Measurements from ENCODE around the gene ACOT4. TPM values are rescaled to one million over a fixed set of nuclear protein-coding genes. Genes with fewer than 3 reads are reported as not detected.

Gene ACOT4
- total RNA-seq, 1 experiment from 2014 or later: 1.8 TPM

DNA sequence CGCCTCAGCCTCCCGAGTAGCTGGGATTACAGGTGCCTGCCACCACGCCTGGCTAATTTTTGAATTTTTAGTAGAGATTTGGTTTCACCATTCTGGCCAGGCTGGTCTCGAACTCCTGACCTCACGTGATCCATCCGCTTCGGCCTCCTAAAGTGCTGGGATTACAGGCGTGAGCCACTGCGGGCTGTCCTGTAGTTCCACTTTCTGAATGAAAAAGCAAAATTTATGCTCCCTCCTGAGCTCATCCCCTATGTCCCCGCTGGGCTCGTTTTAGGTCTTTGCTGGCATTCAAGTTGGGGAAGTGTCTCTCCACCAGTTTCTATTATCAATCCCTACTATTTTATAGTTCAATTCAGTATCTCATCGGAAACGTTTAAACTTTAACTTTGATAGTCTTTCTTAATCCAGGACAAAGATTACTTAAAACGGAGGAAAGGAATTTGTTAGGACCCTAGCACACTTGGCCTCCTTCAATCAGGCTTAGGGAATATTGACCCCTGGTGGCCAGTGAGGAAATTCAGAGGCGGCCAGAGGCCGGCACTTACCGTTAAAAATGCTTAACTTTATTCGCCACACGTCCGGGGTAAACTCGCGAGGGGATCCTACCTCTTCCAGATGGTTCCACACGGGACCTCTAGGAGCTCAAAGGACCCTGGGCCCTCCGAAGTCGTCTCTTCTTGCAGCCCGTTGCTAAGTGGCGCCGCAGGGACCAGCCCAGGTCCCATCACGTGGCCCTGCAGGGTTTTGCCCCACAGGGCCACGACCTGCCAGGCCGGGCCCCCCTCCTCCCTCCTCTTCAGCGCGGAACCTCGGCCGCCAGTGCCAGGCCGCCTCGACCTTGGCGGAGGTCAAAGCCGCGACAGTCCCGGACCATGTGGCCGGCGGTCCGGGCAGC is 41.7 kb downstream of the ACOT4 start:
- H2BK20ac ChIP-seq (ENCODE audit: low read depth, low read length, poor library complexity, severe bottlenecking): no peak overlapping the region
- WGBS (ENCODE audit: extremely low coverage, insufficient read length, low lambda C conversion rate): no CpG with 5 or more reads among the region's 44 CpGs
- H3K4me2 ChIP-seq (ENCODE audit: insufficient read depth, insufficient read length, low read length): peak overlapping the region; percentile 42
- H3K23me2 ChIP-seq (ENCODE audit: insufficient read length, low read depth, low read length, poor library complexity, severe bottlenecking): peaks cover 14% of the 10 kb centered on the region
- H2AFZ ChIP-seq (ENCODE audit: low read length): no peak overlapping the region
- H3T11ph ChIP-seq (ENCODE audit: low read length): peak overlapping the region; percentile 75
- no peak overlapping the region for H3K23ac ChIP-seq (ENCODE audit: insufficient read length, low read depth, low read length)
- no peaks in the 10 kb centered on the region for H3K27me3 ChIP-seq (ENCODE audit: insufficient read depth, low read length)
- peaks cover 4 to 10% of the 10 kb centered on the region in 2 experiments for H3K4me1 Mint-ChIP-seq
- no peak overlapping the region for H2BK120ac ChIP-seq (ENCODE audit: low read depth, low read length, poor library complexity, severe bottlenecking)
- peak overlapping the region; percentile 71 for H4K91ac ChIP-seq (ENCODE audit: insufficient read length, low read depth, low read length)
- peak overlapping the region; percentile 63 to 74 for H3K4me3 Mint-ChIP-seq
- H2AK5ac ChIP-seq (ENCODE audit: insufficient read length, low read length): no peak overlapping the region
- no peaks in the 10 kb centered on the region for H3K9me3 ChIP-seq (ENCODE audit: control insufficient read depth, low read depth, low read length)
- H4K5ac ChIP-seq (ENCODE audit: insufficient read length, low read depth, low read length): no peak overlapping the region
- no peak overlapping the region for H3K4ac ChIP-seq (ENCODE audit: low read depth, low read length)
- DNase-seq: peak; percentile 63
- H3K79me1 ChIP-seq (ENCODE audit: insufficient read depth, low read depth, low read length, poor library complexity, severe bottlenecking): no peaks in the 10 kb centered on the region
- H3K79me2 ChIP-seq (ENCODE audit: insufficient read depth, low read length): no peaks in the 10 kb centered on the region
- peak overlapping the region; percentile 79 for H3K14ac ChIP-seq (ENCODE audit: insufficient read depth, low read length)
- H2BK12ac ChIP-seq (ENCODE audit: insufficient read length, low read depth, low read length): no peak overlapping the region
- no peak overlapping the region for H2BK5ac ChIP-seq (ENCODE audit: insufficient read length, low read length)
- H3K27me3 Mint-ChIP-seq (ENCODE audit: low read depth): no peaks in the 10 kb centered on the region
- H3K4me1 ChIP-seq (ENCODE audit: insufficient read depth, low read length): peaks cover 3% of the 10 kb centered on the region; the same call in 1 of the 2 replicates
- peak overlapping the region; percentile 20 for H3K9ac ChIP-seq (ENCODE audit: extremely low read depth, insufficient read length, low read length)
- no peak overlapping the region for H3K27ac ChIP-seq (ENCODE audit: insufficient read length, low read depth, low read length)
- H2BK15ac ChIP-seq (ENCODE audit: low read depth, low read length): no peak overlapping the region
- no peak overlapping the region for H3K27ac Mint-ChIP-seq
- H4K20me1 ChIP-seq (ENCODE audit: control insufficient read depth, insufficient read depth, insufficient read length): no peaks in the 10 kb centered on the region
- peak overlapping the region; percentile 68 for H3K18ac ChIP-seq (ENCODE audit: insufficient read length, low read depth, low read length)
- no peak overlapping the region for H4K8ac ChIP-seq (replicated peaks; ENCODE audit: insufficient read length, low read depth, low read length)
- TF ChIP-seq CTCF (conservative IDR thresholded peaks at IDR 0.05): peak; percentile 91
- H3K36me3 Mint-ChIP-seq (ENCODE audit: insufficient read depth in 1 of 3, low read depth in 3 of 3): no peaks in the 10 kb centered on the region
- no peak overlapping the region for H3K56ac ChIP-seq (ENCODE audit: insufficient read length, low read depth, low read length)
- no peaks in the 10 kb centered on the region for H3K9me3 Mint-ChIP-seq

Measured in H9 (cell line).